HG03575 (cell line): ENCODE measurements around the gene ISG20.

ENCODE experiments used
- ATAC-seq: cut with Tn5 transposase; IDR thresholded peaks from one replicate; pipeline ENCODE4 v1.9.1; 2021; ENCODE audit not compliant: unreplicated experiment, insufficient number of reproducible peaks, low FRiP score; ENCODE audit errors: extremely low read depth

ISG20 gene

DNA sequence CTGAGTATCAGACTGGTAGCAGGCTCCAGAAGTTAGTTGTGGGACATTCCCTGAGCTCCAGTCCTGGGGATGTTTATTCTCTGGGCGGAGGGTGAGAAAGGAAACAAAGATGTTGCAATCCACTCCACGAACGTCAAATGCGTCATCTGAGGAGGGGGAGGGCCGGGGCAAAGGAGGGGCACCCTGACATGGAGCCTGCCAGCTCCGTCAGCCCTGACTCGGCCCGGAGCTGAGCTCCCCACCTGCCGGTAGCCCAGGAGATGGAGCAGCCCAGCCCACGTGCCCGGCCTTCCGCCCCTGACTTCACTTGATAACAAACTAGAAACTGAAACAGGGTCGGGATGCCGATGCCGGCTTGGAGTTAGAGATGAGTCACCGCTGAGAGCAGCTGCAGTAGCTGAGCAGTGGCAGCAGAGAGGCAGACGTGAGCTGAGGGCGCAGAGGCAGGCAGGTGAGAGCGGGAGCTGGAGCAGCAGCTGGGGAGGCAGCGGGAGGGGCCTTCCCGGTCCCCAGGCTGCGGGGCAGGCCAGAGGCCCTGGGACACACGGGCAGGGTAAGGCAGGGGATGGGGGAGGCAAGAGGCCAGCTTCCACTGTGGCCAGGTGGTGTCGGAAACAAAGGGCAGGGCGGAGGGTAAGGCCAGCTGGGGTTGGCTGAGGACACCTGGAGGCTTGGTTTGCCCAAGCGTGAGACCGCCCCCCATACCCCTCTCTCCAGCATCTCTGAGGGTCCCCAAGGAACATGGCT lies at the start of gene ISG20:
Gene ISG20 (plus strand): TSS at position 391 of the 747 bp plus-strand sequence. CDS start 351 bp downstream, at position 742.
- peak; percentile 59 for ATAC-seq

DNA sequence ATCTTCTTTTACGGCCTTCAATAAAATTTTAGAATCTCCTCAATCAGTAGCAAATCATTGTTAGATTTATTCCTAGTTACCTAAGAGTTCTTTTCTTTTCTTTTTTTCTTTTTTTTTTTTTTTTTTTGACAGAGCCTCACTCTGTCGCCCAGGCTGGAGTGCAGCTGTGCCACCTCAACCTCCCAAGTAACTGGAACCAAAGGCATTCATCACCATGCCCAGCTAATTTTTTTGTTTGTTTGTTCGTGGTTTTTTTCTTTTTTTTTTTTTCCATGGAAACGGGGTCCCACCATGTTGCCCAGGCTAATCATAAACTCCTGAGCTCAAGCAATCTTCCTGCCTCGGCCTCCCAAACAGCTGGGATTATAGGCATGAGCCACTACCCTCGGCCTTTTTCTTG lies 48.1 kb upstream of the ISG20 start:
- ATAC-seq, result no peak

DNA sequence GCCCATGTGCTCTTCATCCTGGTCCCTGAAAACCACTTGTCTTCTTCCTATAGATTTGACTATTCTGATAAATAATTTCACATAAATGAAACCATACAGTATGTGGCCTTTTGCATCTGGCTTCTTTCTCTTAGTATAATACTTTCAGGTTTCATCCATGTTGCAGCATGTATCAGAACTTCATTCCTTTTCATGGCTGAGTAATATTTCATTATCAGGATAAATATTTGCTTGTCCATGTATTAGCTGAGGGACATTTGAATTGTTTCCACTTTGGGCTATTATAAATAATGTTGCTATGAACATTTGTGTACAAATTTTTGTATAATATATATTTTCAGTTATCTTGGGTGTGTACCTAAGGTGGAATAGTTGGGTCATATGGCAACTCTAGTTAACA lies 47.4 kb upstream of the ISG20 start:
- ATAC-seq, result no peak

DNA sequence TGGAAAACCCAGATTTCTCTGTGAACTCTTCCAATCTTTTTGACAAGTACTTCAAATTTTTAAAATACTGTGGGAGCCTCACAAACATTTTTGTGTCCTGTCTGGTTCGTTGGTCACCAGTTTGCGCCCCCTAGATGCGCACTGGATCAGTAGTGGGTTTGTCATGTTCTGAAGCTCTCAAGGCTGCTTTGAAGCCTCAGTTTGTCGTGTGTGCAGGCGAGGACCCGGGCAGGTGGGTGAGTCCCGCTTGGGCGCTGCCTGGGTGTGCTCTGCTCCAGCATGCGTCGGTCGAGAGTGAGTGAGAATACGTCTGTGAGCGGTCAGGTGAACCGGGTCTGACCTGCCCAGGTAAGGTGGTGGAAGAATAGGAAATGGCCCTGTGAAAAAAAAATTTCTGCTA lies 34.9 kb upstream of the ISG20 start:
- no peak for ATAC-seq

DNA sequence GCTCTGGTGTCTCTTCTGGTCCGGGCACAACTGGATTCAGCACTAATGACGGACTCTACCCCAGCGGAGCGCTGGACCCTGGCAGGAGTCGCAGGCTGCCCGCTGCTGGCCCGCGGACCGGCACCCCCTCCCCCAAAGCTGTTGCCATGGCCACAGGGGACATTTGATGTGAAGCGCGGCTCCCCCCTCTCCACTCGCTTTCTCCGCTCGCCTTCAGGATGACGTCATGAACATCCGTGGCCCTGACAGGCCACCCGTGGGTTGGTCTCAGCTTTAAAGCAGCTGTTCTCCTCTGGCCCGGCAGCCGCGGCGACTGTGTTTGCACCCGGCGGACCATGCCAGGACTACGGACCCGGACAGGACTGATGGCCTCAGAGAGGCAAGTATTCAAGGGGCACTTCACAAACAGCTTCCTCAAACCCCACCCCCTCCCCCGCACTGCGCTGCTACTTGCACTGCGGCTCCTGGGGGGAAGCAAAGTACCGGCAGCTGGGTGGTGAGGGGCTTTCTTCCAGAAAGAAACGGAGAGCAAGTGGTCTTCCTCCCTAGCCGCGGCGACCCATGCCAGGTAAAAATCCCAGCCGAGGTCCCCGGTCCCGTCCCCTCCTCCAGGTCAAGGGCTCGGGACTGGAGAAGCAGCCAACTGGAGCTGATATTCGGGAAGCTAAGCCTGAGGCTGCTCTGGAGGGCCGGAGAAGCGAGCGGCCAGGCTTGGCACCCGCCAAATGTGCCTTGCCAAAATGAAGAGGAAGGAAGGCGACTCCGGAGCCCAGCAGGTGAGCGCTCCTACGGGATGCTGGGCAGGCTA lies 34.2 kb upstream of the ISG20 start:
- ATAC-seq, result no peak

DNA sequence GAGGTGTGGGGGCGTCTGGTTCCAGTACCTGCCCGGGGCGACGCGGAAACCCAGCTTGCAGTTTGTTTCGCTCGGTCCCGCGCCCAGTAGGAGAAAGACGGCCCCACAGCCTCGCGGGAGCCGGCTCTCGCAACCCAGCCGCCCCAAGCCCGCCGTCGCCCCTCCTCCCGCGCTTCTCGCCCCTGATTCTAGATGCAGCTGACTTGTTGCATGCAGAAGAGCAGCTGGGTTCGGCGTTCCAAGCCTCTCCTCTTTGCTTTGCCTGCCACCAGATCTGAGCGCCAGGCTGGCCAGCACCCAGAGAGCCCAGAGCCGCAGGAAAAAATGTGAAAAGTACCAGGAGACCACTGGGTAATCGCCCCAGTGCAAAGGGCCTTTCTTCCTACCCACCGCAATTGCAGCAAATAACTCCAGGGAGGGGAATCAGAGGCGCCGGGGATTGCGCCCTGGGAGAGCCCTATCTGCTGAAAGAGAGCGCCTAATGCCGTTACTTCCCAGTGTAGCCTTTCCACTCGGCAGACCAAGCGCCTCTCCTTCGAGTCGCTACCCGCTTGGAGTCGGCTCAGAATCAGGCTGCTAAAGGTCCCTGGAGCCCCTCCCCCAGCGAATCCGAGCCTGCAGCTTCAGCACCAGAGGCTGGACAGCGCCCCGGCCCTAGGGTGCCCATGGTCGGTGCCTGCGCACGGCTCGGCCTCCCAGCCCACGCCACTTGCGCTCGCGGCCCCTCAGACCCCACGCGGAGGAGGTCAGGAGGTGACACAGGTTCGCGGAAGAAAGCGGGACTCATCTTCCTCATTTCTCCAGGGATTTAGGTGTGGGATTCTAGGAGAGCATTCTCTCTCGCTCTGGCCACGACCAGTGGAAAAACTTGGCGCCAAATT lies 33.4 kb upstream of the ISG20 start:
- ATAC-seq, result no peak

DNA sequence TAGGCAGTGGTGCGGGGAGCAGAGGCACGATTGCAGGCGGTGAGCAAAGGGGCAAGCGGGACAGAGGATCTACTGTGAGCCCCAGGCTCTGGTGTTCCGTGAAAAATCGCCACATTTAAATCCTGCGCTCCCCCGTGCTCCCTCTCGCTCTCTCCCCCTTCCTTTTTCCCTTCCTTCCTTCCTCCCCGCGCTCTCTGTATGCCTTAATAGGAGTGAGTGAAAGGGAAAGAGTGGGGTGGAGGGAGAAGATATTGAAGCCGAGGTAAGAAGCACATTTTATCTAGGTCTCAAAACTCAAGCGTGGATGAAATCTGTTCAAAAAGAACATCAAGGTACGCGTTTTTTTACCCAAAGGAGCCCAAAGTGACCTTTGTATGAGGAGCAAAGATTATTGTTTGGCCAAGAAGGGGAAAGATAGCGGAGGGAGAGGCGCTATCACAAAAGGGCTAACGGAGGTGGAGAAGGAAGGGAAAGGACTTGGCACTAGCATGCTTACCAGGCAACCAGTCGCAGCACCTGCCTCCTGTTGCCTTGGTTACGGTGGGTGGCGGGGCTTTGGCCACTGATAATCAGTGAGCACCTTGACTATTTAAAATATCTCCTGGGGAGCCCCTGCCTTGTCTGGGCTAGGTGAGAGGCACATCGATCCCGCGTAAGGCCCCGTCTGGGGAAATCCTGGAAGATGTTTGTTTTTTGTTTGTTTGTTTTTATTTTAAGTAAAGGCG lies 32.6 kb upstream of the ISG20 start:
- ATAC-seq, result no peak

DNA sequence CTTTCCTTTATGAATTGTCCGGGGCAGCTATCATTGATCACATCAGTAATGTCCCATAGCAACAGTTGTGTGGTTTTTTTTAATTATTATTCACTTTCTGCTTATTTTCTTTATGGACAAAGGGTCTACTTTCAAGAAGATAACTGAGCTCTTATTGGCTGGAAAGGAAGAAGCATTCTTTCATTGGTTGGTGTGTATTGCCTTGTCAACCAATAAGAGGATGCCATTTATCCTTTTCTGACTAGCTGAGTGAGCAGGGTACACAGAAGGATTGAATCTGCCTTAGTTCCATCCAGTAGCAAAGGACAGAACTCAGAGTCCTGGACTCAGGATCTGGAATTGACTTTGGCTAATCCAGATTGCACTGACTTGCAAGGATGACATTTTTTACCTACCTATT lies 30.9 kb upstream of the ISG20 start:
- no peak for ATAC-seq

DNA sequence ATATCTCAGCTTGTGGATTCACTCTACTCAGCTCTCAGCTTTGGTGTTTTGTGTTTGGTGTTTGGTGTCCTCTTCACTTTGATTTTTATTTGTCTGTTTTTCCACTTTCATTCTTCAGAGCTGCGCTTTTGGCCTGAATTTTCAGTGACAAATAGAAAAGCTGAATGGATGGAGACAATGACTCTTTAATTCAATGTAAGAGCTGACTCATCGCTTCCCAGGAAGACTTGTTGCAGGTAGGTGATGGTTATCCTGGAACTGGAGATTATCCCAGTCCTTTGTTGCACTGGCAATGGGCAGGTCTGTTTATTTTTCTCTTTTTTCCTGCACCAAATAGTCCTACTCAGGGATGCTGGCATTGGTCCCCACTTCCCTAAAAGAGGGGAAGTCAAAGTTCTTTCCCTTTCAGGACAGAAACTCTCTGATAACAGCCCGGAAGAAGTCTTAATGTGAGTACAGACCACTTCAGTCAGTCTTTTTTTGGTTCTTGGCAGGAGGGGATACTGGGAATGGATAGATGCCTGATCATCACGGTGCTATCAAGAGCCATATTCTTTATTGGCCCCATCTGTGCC lies 30.1 kb upstream of the ISG20 start:
- ATAC-seq, result no peak

DNA sequence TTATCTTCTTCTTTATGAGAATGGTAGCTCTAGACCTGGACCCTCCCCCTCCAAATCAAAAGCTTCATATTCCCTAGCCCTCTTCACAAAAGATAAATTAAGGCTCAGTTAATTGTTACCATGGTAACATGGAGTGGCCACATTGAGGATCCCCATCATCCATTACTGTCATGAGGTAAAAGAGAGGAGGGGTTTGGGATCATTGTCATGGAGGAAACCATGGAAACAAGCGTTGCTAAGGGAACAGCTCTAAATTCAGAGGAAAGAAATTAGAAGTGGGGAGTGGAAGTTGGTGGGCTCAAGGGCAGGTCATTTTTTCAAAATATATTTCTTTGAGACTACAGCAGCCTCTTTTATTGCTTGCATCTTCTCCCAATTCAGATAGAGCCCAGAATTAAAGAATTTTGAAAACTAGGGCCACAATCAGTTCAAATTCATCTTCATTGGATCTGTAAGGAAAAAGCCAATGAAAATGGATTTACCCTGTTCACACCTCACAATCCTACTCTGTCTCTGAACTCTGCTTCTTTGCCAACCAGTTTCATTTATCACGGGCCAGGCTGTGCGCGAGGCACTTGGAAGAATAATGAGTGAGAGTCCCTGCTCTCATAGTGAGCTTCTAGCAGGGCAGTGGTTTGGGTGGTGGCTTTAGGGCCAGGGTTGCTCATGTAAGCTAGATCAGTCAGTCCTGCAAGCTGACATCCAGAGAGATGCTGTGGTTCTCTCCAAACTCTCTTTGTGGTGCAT lies 29.3 kb upstream of the ISG20 start:
- no peak for ATAC-seq

DNA sequence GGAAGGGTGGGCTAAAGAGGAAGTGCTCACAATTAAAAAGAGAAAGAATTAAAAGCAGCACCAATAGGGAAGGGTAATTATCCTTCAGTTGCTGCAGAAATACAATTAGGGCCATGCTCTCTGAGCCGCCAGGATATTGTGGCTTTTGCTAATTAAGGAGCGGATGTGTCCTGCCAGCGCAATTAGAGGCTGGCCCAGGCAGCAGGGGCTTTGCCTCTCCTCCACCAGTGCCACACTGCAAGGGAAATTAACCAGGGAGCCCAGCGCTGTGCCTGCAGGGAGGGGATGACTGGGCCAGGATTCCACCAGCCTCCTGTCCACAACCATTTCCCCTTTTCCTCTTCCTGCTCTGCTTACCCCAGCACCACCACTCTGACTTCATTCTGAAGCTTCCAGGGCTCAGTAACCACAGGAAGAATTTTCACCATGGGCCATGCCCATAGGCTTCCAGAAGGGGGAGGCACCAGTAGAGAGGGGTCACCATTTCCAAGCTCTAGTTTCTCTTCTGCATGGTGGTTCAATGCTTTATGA lies 28.1 kb upstream of the ISG20 start:
- ATAC-seq, result no peak

DNA sequence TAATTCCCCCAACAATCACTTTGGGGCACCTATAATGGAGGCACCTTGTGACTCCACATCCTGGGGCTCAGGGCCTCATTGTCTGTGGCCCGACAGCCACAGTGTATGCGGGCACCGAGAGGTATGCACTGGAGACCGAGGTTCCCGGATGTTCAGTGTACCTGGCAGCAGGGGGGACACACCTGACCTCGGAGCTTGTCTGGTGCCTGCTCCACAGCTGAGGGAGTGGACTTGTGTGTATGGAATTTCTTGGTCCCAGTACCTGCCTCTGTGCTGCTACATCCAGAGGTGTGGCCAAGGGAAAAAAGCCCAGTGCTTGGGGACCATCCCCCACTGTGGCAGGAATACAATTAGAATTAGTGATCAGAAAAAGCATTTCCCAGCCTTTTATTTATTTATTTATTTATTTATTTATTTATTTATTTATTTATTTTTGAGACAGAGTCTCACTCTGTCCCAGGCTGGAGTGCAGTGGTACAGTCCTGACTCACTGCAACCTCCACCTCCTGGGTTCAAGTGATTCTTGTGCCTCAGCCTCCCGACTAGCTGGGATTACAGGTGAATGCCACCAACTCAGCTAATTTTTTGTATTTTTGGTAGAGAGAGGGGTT lies 26.5 kb upstream of the ISG20 start:
- ATAC-seq, result no peak

DNA sequence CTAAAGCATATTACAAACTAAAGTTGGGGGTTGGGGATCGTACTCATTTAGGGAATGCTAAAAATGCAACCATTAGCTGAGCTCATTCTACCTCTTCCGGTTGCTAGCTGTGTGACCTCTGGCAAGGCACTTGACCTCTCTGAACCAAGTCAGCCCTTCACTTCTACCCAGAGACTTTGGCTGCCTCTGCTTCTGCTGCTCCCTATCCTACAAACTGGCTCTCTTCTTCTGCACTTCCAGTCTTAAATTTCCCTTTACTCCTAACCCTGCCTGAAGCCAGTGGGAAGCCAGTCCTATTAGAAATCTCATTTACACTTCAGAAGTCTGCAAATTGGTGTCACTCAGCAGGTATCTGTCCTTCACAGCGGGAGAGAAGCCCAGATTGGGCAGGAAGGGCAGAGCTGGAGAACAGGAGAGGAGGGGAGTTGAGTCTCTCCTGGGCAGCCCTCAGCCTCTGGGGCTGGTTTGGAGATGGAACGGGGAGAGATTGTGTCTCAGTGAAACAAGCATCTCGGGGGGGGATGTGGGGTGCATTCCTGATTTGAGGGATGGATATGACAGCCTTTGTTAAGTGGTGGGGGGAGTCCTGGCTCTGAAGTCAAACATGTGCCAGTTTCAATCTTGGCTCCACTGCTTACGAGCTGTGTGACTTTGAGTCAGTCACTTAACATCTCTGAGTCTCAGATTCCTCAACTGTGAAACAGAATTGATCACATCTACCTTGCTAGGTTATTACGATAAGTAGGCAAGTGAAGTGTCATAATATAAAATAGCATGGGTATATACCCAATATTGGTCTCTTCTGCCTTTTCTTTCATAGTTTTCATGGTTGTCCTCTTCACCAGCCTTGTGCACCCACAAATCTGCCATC lies 25.5 kb upstream of the ISG20 start:
- no peak for ATAC-seq

DNA sequence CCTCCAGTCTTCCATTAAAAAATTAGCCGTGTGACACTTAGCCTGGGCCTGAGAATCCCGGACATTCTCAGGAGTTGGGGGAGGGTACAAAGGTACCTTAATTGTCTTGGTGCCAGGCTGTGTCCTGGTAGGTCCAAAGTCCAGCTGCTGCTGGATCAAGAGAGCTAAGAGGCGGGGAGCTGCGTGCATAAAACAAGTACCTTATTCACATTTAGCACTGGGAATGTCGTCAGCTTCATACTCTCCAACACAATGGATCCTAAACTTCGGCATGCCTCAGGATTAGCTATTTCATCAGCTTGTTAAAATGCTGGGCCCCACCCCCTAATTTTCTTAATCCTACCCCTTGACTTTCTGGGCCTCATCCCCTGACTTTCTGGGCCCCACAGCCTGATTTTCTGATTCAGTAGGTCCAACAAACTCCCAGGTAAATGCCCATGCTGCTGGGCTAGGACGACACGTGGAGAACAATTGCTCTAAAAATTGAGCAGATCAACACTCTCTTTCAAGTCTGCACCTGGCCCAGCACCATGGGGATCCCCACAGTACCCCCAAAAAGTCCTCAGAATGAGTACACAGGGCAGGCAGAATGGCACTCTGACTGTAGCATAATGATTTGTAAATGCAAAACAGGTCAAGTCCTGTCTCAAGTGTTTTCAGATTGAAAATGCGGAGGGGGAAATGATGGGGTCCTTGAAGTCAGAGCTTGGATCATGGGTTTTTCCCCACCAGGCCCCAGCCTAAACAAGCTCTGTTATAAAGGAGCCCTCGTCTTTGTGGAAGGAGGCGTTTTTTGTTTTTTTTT lies 23.3 kb upstream of the ISG20 start:
- no peak for ATAC-seq

DNA sequence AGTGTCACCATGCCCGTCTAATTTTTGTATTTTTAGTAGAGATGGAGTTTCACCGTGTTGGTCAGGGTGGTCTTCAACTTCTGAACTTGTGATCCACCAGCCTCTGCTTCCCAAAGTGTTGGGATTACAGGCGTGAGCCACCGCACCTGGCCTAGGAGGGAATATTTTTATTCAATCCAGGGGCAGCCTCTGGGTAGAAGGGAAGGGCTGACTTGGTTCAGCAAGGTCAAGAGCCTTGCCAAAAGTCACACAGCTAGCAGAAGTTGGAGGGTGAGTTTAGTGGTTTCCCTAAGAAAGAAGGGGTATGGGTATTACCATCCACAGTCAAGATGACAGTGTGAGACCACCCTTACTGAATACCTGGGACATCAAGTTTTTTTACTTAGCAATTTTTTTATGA lies 22.6 kb upstream of the ISG20 start:
- no peak for ATAC-seq
